ENCODE data around the gene IL19. TPM values are rescaled to one million over a fixed set of nuclear protein-coding genes. Genes with fewer than 3 reads are reported as not detected.

Gene IL19
- total RNA-seq, 1 experiment from 2014 or later: not detected

- DNase-seq (ENCODE audit: low read depth): no peak
Observed at GRCh38 chr1:206798384-206798996, 27.9 kb downstream of the IL19 start.

DNA sequence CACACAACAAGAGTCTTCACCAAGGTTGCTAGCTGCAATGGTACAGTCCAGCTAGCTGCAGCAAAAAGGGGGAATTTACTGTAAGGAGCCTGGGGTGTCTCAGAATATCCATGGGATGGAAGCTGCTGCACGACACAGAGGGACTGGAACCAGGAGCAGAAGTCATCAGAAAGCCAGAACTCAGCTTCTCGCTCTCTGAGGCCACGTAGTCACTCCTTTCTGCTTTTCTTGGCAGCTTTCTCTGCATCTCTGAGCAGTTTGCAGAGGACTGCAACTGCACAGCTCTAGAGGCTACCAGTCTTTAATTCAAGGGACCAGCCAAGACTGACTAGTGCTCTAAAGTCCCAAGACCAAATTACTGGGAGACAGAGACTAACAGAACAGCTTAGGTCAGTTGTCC, 28.7 kb downstream of the IL19 start:
- DNase-seq (ENCODE audit: low read depth): no peak

- DNase-seq (ENCODE audit: low read depth): no peak
Observed at GRCh38 chr1:206800411-206800810, 29.8 kb downstream of the IL19 start.

- DNase-seq (ENCODE audit: low read depth): no peak
Observed at GRCh38 chr1:206800891-206801290, 30.3 kb downstream of the IL19 start.

DNA sequence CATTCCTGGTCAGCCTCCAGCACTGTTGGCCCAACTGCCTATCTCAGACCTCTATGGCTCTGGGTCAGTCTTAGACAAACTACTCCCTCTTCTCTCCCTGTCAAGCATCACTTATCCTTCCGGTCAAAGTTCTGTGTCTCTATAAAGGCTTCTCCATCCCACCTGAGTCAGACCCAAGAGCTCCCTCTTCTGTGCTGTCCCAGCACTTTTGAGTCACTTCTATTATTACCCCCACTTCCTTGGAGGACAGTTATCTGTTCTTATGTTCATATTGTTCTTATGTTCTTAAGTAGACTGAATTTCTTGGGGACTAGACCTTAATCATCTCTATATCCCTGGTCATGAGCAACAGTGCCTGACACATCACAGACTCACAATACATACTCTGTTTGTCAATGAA, 30.9 kb downstream of the IL19 start:
- DNase-seq (ENCODE audit: low read depth): no peak

GRCh38 chr1:206802401-206802800, 31.8 kb downstream of the IL19 start:
- no peak for DNase-seq (ENCODE audit: low read depth)

DNA sequence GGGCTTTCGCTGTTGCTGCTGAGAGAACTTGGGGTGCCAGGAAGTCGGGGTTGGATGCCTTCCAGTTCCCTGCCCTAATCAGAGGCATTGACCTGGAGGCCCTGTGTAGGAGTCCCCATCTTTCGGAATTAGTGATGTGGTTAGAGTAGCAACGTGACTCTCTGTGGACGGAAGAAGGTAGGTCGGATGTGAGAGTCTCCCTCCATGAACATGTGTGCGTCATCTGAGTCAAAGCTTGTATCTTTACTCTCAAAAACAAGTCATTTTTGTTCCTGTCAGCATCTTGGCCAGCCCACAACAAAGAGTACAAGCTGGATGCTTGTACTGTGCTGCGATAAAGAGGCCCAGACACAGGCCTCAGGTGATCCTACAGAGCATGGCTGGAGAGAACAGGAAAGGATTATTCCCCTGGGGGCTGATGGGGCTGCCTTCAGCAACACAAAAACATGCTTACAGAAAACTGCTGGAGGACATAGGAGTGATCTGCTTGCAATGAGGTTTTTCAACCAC, 32.7 kb downstream of the IL19 start:
- DNase-seq (ENCODE audit: low read depth): no peak

GRCh38 chr1:206804156-206804737, 33.7 kb downstream of the IL19 start:
- no peak for DNase-seq (ENCODE audit: low read depth)

GRCh38 chr1:206805357-206805756, 34.8 kb downstream of the IL19 start:
- DNase-seq (ENCODE audit: low read depth): no peak

DNA sequence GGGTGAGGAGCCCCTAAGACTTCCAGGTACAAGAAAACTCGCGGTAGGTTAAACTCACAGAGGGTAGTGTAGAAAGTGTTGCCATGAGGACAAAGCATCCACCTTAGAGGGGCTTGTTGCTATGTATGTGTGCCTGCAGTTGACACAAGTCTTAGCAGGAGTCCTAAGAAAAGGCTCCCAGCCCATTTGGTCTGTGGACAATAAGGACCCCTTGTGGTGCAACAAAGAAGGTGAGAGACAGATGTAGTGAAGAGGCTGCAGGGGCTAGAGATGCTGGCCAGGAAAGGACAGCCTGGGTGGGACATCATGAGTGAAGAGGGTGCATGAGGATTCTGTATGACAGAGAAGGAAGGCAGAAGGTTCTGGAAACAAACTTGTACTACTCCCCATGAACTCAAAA, 38.0 kb downstream of the IL19 start:
- peak; percentile 53 for DNase-seq (ENCODE audit: low read depth)

DNA sequence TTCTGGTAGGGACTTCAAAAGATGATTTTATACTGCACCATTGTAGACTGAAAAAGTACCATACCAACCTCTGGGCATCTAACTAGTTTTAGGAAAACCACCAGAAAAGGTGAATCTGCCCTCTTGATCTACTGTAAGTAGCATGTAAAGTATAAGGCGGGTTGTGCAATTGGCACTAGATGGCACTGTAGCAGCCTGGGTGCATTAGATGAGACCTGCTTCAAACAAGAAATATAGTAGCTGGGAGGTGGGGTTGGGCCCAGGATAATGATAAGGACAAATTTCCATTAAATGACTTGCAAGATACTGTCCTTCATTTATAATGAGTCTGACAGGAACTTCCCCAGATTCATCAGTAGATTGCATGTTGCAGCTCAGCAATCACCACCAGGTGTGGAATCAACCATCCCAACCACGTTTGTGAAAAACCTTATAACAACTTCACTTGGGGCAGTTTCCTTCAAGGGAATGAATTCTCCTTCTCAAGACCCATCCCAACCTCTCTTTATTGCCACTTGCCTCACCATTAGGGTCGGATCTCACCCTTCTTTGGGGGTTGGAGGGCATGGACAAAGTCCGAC, 39.0 kb downstream of the IL19 start:
- peak; percentile 46 for DNase-seq (ENCODE audit: low read depth)

DNA sequence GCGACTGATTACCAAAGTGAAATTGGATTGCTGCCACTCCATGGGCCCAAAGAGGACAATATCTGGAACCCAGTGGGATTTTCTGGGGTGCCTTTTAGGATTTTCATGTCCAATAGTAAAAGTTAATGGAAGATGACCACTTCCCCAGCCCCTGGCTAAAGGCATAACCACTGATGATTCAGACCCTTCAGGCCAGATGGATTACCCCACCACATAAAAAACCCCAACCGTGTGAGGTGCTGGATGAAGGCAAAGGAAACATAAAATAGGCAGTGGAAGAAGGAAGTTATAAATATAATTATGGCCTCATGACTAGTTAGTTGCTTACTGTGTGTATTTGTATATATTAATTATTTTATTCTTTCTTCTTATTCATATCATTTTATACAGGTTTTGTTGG, 41.9 kb downstream of the IL19 start:
- peak; percentile 21 for DNase-seq (ENCODE audit: low read depth)

DNA sequence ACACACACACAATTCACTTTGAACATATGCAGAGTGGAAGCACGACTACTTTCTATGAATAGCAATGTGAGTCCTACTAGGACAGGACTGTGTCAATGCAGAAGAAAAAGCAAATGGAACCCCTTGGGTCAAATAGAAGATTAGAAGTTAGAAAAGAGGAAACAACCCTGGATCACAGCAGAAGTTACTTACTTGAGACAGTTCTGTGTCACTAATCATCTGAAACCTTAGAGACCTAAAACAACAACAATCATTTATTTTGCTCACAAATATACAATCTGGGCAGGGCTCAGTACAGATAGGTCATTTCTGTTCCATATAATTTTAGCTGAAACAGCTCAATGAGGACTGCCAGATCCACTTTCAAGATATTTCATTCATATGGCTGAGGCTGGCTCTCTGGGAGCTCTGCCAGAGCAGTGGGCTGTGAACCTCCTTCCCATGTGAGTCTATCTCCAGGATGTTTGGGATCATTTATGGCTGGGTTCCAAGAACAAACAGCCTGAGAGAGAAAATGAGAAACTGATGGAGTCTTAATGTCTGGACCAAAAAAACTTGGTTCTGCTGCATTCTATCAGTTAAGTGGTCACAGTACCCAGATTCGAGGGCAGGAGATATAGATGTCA, 44.3 kb downstream of the IL19 start:
- DNase-seq (ENCODE audit: low read depth): peak; percentile 64

GRCh38 chr1:206816390-206817287, 46.1 kb downstream of the IL19 start:
- no peak for DNase-seq (ENCODE audit: low read depth)

DNA sequence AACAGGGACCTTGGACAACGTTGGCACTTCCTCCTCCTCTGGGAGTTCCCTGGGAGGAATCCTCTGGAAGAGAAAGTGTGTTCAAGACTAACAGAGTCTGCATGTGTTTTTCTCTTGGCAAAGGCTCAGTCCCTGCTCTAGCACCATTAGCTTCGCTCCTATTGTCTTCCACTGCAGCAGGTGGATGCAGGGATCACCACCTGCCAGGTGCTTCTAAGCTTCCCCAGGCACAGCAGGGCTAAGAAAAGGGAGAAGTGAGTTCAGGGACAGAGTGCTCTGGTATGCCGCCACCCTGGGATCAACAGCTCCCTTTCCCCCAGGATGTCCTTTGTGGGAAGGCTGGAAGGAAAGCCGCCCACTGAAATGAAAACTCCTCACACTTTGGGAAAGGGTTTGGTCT, 50.9 kb downstream of the IL19 start:
- DNase-seq (ENCODE audit: low read depth): no peak

DNA sequence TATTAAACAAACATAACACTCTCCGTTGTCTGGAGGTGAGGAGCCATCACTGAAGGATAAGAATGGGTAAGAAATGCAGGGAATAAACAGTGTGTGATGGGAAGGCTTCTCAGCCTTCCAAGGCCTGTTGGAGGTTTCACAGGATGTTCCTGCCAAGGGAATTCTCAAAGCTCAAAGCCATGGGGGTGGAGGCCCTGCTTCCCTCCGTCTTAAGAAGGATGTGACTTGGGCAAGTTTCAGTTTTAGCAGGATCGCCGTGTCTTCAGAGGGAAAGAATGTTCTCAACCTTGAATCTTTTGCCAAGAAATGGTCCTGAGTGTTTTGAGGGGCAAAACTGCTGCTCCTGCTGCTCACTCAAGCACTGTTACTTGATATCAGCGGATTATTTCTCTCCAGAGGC, 53.2 kb downstream of the IL19 start:
- DNase-seq (ENCODE audit: low read depth): no peak

DNA sequence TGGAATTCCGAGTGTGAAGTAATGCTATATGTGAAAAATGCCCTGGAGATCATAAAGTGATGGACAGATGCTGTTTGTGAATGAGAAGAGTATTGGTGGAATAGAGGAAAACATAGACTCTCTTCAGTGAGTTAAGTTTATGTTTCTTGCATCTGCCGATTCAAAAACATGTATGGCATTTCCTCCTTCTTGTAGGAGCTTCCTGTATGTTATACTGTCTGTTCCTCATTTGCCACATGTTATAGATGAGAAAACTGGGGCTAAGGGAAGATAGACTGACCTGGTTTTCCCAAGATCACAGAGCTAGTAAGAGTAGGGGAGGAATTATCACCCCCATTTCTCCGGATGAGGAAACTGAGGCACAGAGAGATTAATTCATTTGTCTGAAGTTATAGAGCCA, 53.8 kb downstream of the IL19 start:
- DNase-seq (ENCODE audit: low read depth): no peak

DNA sequence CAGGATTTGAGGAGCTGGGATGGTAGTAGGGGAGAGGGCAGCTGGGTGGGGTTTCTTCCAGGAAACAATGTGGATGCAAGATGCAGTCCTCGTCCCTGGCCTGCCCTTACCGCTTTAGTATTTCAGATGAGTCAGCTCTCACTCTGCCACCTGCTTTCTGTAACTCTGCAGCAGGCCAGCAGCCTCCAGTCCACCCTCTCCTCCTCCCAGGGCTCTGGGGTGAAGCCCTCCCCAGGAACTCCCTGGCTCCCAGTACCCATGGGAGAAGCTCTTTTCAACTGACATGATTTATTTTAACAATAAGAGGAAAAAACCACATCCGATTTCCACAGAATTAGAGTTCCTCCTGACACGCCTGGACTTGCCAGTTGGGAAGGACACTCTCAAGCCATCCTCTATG, 55.8 kb downstream of the IL19 start:
- peak; percentile 58 for DNase-seq (ENCODE audit: low read depth)

DNA sequence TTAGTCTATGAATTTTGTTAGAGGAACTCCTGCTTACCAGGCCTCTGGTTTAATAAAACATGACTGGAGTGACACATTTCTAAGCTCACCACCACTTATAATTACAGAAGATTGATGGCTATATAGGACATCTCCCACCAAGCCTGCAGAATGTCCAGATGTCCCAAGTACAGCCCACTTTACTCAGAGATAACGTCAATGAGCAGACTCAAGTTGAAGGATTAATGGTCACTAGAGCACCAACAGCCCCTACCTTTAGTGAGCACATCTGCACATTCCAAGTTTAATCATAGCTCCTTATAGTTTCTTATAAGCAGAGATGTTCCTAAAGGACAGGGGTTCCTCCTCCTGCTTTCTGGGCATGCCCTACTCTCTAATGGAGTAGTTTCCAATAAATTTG, 57.5 kb downstream of the IL19 start:
- no peak for DNase-seq (ENCODE audit: low read depth)

- no peak for DNase-seq (ENCODE audit: low read depth)
Observed at GRCh38 chr1:206828765-206829164, 58.2 kb downstream of the IL19 start.

- no peak for DNase-seq (ENCODE audit: low read depth)
Observed at GRCh38 chr1:206829282-206829681, 58.7 kb downstream of the IL19 start.

DNA sequence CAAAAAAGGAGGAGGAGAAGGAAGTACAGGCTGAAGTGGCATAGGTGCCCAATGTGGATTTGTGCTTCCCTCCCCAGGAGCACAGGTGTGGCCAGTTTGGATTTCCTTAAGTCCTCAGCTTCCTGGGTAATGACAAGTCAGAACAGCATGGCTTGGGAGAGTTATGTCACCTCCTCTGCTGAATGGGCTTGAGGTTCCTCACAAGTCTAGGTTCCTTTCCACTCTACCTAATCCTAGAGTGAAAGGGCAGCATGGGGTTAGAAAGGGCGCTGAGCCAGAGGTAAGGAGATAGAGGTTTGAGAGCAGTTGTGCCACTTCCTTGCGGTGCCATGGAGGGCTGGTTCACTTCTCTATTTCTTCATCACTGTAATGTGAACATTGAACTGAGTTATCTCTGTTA, 59.3 kb downstream of the IL19 start:
- no peak for DNase-seq (ENCODE audit: low read depth)
